Measurements from ENCODE around the gene MPC1.
A peak's percentile ranks its signal among the peaks of the same experiment; 100 is the strongest.
"Not testable (repeated sequence)": the region's sequence is repeated elsewhere in the genome, so short reads cannot be mapped to it uniquely, and the experiment has no call there.

The MPC1 gene

DNA sequence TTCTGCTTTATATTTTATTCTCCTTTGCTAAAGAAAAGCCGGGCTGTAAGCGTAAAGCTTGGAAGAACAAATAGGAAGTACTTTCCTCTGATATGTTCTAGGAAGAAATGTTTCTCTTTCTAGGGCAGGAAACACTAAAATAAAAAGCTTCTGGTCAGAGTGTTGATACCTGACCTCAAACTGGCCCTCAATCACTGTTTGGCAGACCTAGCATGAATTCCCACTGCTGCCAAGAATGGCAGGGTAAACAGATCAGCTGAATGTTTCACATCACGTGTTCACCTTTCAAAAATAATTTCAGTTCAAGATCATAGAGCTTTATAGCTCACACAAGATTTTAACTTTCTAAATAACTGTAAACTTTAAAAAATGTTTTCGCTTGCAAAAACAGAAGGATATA, 2.9 kb downstream of the MPC1 start:
- no peak for DNase-seq (ENCODE audit: low spot score)

DNA sequence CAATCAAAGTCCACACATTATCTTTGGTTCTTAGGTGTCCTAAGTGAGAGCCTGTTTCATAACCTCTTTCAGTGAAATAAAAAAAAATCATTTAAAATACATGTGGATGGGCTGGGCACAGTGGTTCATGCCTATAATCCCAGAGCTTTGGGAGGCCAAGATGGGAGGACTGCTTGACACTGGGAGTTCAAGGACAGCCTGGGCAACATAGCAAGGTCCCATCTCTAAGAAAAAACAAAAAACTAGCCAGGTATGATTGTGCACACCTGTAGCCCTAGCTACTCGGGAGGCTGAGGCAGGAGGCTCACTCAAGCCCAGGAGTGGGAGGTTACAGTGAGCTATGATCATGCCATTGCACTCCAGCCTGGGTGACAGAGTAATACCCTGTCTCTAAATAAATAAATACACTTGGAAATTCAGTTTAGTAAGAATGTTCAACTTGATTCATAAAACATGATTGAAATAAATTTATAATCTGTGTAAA, 3.6 kb downstream of the MPC1 start:
- no peak for DNase-seq (ENCODE audit: low spot score)

DNA sequence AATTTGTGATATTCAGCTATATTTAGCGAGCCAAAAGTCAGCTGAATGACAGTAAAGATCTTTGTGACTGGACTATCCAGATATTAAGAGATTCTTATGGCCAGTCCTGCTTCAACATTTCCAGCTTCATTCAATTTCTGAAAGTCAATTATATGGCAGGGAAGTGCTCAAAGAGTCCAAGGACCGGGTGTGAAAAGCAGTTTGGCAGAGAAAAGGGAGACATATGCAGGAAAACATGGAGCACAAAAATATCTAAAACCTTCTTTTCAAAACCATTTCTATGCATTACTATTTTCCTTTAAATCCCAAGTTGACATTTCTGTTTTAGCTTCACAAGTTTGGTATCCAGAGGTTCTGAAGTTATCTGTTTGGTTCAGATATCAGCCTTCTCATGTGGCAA, 5.0 kb downstream of the MPC1 start:
- DNase-seq (ENCODE audit: low spot score): no peak

DNA sequence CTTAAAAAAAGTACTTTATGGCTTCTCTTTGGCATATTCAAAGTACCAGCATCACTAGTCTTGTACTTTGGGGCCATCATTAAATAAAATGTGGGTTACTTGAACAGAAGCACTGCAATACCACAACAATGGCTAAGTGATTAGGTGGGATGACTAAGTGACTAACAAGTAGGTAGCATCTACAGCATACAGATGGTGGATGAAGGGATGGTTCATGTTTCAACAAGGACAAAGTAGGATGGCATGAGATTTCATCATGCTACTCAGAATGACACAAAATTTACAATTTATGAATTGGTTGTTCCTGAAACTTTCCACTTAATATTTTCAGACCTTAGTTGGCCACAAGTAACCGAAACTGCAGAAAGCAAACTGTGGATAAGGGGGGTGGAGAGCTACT, 7.7 kb downstream of the MPC1 start:
- DNase-seq (ENCODE audit: low spot score): no peak

DNA sequence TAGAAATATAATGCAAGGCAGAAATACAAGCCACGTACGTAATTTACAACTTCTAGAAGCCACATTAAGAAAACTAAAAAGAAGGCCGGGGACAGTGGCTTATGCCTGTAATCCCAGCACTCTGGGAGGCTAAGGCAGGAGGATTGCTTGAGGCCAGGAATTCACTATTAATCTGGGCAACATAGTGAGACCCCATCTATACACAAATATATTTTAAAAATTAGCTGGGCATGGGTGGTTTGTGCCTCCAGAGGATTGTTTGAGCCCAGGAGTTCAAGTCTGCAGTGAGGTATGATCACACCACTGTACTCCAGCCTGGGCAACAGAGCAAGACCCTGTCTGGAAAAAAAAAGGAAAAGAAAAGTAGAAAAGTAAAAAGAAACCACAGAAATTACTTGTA, 12.3 kb downstream of the MPC1 start:
- DNase-seq (ENCODE audit: low spot score): no peak

DNA sequence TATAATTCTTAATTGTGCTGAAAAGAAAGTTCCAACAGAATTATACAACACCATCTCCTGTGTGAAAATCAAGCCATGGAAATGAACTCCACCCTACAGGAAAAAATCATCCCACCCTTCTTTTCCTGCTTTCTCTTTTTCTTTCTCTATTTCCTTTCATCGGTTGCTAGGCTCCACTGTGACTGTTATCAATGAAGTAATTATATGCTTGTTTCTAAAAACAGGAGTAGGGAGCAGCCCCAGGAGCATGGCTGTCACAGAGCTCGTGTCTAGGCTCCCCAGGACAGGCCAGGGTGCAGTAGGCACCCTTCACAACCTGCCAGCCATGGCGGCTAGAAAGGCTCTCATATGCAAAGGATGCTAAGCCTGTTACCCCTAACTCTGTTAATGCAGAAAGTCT, 13.0 kb downstream of the MPC1 start:
- DNase-seq (ENCODE audit: low spot score): no peak

DNA sequence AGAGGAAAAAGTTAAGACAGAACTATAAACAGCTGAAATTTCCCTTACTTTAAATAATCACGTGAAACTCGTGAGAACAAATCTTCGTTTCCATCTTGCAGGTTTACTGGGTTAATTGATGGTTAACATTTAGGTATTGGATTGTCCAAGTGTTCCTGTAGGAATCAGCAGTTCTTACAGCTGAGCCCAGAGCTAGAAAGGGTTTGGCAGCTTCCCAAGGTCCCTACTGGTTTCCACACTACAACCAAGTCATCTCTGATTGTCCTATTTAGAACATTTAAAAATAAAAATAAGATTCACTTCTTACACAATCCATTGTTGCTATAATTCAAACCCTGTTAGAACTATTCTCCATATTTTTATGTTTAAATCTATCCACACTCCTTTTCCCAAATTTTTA, 15.8 kb downstream of the MPC1 start:
- no peak for DNase-seq (ENCODE audit: low spot score)

DNA sequence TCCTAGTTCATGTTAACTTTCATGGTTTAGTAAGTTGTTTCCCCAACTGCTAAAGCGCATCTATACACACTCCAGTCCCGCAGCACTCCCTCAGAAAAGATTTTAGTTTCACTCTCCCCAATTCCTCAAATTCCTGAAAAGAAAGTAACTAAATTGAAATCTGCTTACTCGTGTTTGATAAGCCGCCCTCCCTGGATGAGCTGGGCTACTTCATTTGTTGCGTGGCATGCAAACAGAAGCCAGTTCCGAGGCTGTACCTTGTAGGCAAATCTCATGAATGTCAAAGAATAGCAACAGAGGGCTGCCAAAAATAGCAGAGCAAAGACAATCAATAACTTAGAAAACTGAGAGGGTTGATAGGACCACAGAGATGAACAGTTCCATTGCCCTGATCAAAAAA, 16.9 kb downstream of the MPC1 start:
- no peak for DNase-seq (ENCODE audit: low spot score)

DNA sequence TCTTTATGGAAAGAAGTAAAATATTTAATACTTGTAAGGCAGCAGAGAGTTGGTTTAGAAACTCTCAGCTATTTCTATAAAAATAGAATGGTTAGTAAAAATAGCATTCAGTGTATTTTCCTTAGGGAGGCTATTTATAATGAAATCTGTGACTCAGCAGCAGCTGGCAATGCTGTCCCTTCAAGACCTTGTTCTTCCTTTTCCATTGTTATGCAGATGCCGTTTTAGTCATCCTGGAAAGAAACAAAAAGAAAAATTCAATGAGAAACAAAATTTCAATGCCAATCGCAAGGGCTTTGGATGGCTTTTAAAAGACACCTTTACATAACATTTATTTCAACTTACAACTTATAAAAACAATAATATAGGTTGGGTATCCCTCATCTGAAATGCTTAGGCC, 17.5 kb downstream of the MPC1 start:
- DNase-seq (ENCODE audit: low spot score): no peak

DNA sequence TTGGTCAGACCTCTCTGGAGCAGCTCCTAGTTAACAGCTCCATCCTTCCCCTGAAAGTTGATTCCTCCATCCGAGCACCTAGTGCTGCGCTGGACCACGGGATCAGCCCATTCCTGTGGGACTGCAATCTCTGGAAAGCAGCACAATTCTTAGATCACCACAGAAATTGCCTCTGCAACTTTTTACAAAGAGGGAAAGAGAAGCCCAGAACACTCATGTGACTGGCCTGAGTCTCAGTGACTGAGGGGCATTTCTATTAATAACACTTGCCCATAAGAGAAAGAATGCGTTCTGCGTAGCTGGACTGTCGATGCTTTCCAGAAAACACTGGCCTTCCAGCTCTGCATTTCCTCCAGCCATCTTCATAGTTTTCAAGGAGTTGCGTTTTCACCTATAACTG, 18.3 kb downstream of the MPC1 start:
- DNase-seq (ENCODE audit: low spot score): no peak

DNA sequence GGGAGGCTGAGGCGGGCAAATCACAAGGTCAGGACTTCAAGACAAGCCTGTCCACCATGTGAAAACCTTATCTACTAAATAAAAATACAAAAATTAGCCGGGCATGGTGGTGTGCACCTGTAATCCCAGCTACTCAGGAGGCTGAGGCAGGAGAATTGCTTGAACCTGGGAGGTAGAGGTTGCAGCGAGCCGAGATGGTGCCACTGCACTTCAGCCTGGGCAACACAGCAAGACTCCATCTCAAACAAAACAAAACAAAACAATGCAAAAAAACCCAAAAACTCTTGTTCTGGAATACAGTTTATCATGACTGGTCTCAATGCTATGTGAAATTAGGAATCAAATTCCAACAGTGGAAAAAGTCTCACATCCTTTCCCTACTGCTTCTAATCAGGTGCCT, 20.3 kb downstream of the MPC1 start:
- not testable (repeated sequence) for DNase-seq (ENCODE audit: low spot score)

DNA sequence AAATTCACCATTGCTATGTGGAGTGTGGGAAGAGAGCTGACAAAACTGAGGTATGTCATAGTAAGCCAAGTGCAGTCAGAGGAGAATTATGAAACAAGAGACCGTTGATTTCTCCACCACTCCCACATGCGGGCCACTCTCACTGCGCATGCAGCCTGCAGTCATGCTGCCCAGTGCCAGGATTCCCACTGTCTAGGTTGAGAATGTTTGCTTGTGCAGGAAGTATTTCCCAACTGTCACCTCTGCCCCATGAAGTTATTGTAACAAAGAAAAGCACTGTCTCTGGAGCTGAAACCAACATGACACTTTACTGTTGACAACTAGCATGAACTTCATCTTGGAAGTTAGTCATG, 21.7 kb downstream of the MPC1 start:
- DNase-seq (ENCODE audit: low spot score): no peak

DNA sequence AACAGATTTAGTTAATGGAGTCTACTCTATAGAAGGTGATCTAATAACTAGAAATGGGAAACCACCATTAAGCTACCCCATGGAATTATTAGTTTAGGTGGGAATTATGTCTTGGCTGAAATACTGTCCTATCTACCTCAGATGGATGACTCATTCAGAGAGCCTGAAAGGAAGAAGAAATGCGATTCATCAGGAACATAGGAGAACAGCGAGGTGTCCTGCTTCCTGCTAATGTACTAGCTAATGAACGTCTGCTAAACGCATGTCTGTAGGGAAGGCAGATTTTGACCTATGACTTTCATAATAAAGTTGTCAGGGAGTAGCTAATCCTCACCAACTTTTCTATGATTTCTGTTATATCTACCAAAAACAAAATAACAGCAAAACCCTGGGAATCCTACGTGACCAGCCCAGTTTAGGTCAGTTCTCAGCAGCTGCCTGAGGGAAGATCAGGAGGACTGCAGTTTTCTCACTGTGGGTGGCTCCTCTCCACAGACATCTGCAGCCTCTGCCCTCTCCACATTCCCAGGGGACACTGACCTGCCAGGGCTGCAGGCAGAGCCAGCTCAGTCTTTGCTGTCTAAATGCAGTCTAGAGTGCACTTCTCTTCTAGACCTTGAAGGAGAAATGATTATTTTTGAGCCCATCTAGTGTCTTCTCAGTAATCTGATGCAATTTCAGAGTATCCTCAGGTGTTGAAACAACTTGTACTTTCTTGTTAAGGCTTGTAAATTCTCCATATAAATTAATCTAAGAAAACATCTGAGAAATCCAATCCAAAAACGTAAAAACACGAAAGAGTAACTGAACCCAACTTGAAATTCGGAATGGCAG, 22.3 kb downstream of the MPC1 start:
- DNase-seq (ENCODE audit: low spot score): no peak

DNA sequence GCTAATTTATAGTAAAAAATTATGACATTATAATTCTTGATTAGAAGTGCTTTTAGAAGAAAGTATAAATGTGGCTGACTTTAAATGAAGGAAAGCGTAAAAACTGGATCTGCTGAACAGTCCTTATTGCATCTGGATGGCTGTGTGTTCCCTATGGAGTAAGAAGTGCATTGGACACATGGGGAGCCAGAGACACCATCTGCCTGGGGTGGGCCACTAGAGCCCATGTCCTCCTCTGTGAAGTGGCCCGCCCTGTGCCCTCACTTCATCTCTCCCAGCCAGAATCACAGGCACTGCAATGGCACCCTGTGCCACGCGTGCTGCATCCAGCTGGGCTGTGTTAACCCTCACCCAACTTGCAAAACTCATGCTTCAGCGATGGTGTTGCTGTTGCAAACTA, 27.2 kb downstream of the MPC1 start:
- DNase-seq (ENCODE audit: low spot score): no peak

DNA sequence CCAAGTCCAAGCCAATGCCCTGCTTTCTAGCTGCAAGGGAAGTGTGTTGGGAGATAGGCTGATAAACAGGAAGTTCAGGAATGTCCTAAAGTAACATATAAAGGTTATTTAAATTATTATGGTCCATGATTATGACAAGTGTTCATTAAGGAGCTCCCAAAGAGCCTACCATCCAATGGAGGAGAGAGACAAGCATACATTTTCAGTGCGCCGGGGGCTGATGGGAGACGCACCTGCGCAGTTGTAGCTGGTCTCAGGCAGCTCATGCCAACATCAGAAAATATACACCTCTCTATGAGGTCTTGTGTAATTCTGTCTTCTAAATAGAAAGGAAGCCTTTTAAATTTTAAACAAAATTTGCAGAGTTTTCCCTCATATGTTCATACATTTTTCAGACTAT, 27.8 kb downstream of the MPC1 start:
- no peak for DNase-seq (ENCODE audit: low spot score)

DNA sequence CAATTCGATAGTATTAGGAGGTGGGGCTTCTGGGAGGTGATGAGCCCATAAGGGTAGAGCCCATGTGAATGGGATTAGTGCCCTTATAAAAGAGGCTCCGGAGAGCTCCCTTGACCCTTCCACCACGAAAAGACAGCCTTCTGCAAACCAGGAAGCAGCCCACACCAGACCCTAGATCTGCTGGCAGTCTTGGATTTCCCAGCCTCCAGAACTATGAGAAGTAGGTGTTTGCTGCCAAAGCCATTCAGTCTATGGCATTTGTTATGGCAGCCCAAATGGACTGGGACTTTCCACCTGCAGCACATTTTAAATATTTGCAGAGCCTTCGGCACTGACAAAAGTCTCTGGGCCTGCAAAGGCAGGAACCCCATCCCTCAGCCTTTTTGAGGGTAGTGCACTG, 28.6 kb downstream of the MPC1 start:
- DNase-seq (ENCODE audit: low spot score): no peak

DNA sequence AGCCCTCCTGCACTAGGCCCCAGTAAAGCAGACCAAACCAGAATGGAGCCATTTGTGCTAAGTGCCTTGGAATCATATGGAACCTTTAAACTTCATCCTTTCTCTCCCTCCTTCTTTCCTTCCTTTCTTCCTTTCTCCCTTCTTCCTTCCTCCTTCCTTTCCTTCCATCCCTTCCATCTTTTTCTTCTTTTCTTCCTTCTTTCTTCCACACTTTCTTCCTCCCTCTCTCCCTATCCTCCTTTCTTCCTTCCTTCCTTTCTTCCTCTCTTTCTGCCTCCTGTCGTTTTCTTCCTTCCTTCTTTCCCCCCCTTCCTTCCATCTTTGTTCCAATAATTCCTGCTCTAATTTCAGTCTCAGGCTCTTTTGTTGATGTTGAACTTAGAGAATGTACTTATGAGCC, 29.2 kb downstream of the MPC1 start:
- no peak for DNase-seq (ENCODE audit: low spot score)

DNA sequence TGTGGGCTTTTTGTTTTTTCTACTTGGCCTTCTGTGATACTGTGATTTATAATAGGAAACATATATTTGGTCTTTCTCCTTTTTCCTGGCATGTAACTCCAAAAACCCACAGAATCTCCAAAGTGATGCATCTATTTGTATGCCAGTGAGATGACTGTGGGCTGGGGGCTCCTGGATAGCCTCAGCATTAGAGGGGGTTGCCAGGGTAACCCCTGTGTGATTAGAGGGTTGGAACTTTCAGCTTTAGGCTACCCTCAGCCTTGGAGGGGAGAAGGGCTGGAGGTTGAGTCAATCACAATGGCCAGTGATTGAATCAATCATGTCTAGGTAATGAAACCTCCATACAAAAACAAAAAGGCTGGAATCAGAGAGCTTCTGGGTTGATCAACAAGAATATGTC, 29.8 kb downstream of the MPC1 start:
- no peak for DNase-seq (ENCODE audit: low spot score)

DNA sequence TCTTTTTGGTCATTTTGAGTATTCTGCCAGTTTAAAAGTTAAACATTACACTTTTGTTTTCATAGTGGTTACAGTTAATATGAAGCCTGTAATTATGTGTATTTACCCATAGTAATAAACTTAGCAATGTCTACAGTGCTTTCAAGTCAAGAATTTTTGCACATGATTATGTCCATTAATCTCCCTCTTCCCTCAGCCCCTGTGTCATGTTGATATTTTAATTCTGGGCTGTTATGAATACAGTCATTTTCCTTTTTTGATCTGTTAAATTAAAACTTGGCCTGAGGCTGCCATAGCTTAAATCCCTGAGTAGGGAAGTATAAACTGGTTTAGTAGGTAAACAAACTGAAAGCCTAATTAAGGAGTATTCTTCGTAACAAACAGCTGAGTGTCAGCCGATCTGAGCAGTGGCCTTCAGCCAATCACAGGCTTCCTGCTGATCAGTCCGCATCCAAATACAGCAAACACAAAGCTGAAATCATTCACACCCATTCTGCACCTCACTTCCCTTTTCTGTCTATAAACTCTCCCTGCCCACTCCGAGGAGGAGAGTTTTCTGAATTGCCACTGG, 30.9 kb downstream of the MPC1 start:
- peak; percentile 40 for DNase-seq (ENCODE audit: low spot score)

DNA sequence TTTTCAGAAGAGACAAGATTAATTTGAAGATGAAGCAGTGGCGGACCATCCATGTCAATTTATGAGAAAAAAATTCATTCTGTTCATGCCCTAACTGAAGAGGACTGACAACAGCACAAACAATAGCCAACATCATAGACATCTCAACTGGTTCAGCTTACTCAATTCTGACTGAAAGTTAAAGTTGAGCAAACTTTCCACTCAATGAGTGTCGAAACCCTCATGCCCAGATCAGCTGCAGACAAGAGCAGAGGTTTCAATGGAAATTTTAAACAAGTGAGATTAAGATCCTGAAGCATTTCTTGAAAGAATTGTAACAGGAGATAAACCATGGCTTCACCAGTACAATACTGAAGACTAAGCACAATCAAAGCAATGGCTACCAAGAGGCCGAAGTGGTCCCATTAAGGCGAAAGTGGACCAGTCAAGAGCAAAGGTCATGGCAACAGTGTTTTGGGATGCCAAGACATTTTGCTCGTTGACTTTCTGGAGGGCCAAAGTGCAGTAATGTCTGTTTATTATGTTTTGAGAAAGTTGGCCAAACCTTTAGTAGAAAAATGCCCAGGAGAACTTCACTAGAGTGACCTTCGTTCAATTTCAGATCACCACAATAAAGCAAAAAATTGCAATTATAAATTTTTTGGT, 34.3 kb downstream of the MPC1 start:
- no peak for DNase-seq (ENCODE audit: low spot score)

DNA sequence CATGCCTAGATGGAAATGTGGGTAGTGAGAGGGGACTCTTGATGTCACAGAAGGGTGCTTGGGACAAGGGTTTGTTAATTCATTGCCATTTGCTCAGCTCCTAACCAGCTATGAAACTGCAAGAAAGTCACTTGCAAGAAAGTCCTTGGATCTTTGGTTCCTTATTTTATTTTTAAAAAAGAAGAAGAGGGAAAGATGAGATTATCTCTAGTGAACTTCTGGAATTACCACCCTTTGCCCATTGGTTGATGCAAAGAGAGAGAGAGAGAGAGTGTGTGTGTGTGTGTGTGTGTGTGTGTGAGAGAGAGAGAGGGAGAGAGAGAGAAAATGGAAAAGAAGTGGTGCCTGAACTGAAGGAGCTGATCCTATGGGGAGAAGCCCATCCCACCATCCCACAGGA, 35.8 kb downstream of the MPC1 start:
- DNase-seq (ENCODE audit: low spot score): no peak

DNA sequence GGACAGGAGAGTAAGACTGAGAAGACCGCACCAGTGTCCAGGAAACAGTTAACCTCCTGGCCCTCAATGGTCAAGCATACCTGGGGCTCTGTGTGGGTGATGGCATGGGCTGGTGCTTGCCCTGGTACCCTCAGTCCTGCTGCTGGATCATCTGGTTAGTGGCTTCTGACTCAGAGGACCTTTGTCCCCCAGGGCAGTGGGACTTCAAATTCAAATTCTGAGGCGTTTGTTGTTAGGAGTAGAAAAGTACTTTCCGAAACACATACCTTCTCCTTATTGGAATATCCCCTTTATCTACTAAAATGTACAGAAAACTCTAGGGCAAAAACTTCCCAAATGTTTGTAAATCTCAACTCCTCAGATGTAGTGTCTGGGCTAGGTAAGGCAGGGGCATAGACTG, 36.3 kb downstream of the MPC1 start:
- no peak for DNase-seq (ENCODE audit: low spot score)

DNA sequence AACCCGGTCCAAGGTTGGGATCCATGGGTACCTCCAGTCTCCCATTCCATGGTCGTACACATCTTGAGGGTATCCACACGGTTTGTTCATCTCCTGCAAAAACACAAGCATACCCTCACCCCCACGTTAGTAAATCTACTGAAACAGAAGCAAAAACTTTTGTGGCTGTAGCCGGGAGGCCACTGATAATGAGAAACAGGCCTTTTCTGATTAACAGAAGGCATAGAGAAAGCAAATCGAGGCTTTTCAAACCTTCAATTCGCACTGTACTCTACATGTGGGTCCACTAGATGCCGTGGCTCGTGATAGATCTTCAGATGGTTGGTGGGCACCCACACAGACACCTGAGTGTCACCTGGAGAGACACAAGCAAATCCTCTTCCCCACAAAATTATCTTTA, 37.1 kb downstream of the MPC1 start:
- DNase-seq (ENCODE audit: low spot score): not testable (repeated sequence)

DNA sequence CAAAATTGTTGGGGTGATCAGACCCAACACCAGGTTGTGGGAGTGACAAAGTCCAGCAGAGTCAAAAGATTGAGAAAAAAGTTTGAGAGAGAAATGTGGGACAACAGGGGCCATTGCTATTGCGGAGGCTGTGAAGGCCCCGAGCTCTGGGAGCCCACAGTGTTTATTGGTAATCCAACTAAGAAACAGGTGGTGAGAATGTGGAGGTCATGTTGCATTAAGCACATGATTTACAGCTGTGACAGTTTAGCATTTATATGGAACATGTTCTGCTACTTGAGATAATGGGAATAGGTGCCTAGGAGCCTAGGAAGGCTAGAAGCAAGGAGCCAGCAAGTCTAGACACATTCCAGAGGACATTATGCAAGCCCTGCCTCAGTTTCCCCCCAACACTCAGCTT, 37.8 kb downstream of the MPC1 start:
- not testable (repeated sequence) for DNase-seq (ENCODE audit: low spot score)
